Measurements from ENCODE around the gene NRARP. TPM values are rescaled to one million over a fixed set of nuclear protein-coding genes. Genes with fewer than 3 reads are reported as not detected.
A peak's percentile ranks its signal among the peaks of the same experiment; 100 is the strongest.

Gene NRARP
- total RNA-seq, 2 experiments from 2014 or later = 2.1 TPM

- intact Hi-C loops (cut with DNase I, micrococcal nuclease) = no loop called here
- no peaks in the 10 kb centered on the region for H3K36me3 Mint-ChIP-seq (ENCODE audit: low read depth)
- CTCF ChIA-PET = interaction anchor here (0.6 kb wide), 1 partner anchor 338 kb away, joined by 3 read pairs; no protein-coding TSS in a partner anchor
These were observed 18.7 kb upstream of the NRARP start for GRCh38 chr9:137320555-137321384.

GRCh38 chr9:137319739-137320551 lies 17.9 kb upstream of the NRARP start:
- ATAC-seq = no peak
- no peaks in the 10 kb centered on the region for H3K9me3 Mint-ChIP-seq (ENCODE audit: low read depth)
- intact Hi-C loops (cut with DNase I, micrococcal nuclease) = no loop called here
- no peak overlapping the region for H3K27ac Mint-ChIP-seq
- no peaks in the 10 kb centered on the region for H3K36me3 Mint-ChIP-seq (ENCODE audit: low read depth)
- no peaks in the 10 kb centered on the region for H3K4me1 Mint-ChIP-seq
- no peak for DNase-seq
- ChIA-PET CTCF (no interaction called here), POLR2A (no interaction called here)
- H3K27me3 Mint-ChIP-seq = peaks cover 2% of the 10 kb centered on the region
- no peak overlapping the region for H3K4me3 Mint-ChIP-seq

More at GRCh38 chr9:137320555-137321384, 18.7 kb upstream of the NRARP start:
- POLR2A ChIA-PET = no interaction called here
- H3K27ac Mint-ChIP-seq = no peak overlapping the region
- ATAC-seq (peak; percentile 31), DNase-seq (peak; percentile 22)
- H3K4me3 Mint-ChIP-seq = no peak overlapping the region
- H3K4me1 Mint-ChIP-seq = no peaks in the 10 kb centered on the region
- H3K27me3 Mint-ChIP-seq = peaks cover 5% of the 10 kb centered on the region
- H3K9me3 Mint-ChIP-seq (ENCODE audit: low read depth) = no peaks in the 10 kb centered on the region

- Mint-ChIP-seq H3K4me1 (no peaks in the 10 kb centered on the region), H3K4me3 (no peak overlapping the region), H3K9me3 (ENCODE audit: low read depth) (no peaks in the 10 kb centered on the region), H3K27me3 (peaks cover 2% of the 10 kb centered on the region), H3K36me3 (ENCODE audit: low read depth) (no peaks in the 10 kb centered on the region), H3K27ac (no peak overlapping the region)
- DNase-seq (no peak), ATAC-seq (no peak)
- intact Hi-C loops (cut with DNase I, micrococcal nuclease) = no loop called here
- CTCF ChIA-PET = no interaction called here
- POLR2A ChIA-PET = no interaction called here
These were observed 17.1 kb upstream of the NRARP start for GRCh38 chr9:137319011-137319738.

GRCh38 chr9:137318602-137319001 lies 16.5 kb upstream of the NRARP start:
- Mint-ChIP-seq H3K27ac (no peak overlapping the region), H3K9me3 (ENCODE audit: low read depth) (no peaks in the 10 kb centered on the region), H3K4me3 (no peak overlapping the region), H3K27me3 (peaks cover 2% of the 10 kb centered on the region), H3K36me3 (ENCODE audit: low read depth) (no peaks in the 10 kb centered on the region), H3K4me1 (no peaks in the 10 kb centered on the region)
- DNase-seq (no peak), ATAC-seq (no peak)
- ChIA-PET CTCF (interaction anchor here (1.7 kb wide), 1 partner anchor 15 kb away, joined by 4 read pairs; no protein-coding TSS in a partner anchor), POLR2A (no interaction called here)
- intact Hi-C loops (cut with DNase I, micrococcal nuclease) = no loop called here

- no peaks in the 10 kb centered on the region for H3K9me3 Mint-ChIP-seq (ENCODE audit: low read depth)
- intact Hi-C loops (cut with DNase I, micrococcal nuclease) = no loop called here
- peaks cover 2% of the 10 kb centered on the region for H3K27me3 Mint-ChIP-seq
- ChIA-PET CTCF (interaction anchor here (1.7 kb wide), 1 partner anchor 14 kb away, joined by 4 read pairs; no protein-coding TSS in a partner anchor), POLR2A (no interaction called here)
- H3K36me3 Mint-ChIP-seq (ENCODE audit: low read depth) = no peaks in the 10 kb centered on the region
- no peak overlapping the region for H3K4me3 Mint-ChIP-seq
- no peak for DNase-seq
- no peaks in the 10 kb centered on the region for H3K4me1 Mint-ChIP-seq
- no peak for ATAC-seq
- no peak overlapping the region for H3K27ac Mint-ChIP-seq
These were observed 15.8 kb upstream of the NRARP start for GRCh38 chr9:137317718-137318511.

GRCh38 chr9:137317021-137317717 lies 15.1 kb upstream of the NRARP start:
- POLR2A ChIA-PET = no interaction called here
- no peak for ATAC-seq
- CTCF ChIA-PET = interaction anchor here (1.7 kb wide), 1 partner anchor 14 kb away, joined by 4 read pairs; no protein-coding TSS in a partner anchor

GRCh38 chr9:137316012-137316981 lies 14.2 kb upstream of the NRARP start:
- H3K27me3 Mint-ChIP-seq = peaks cover 2% of the 10 kb centered on the region
- peak; percentile 43 for DNase-seq
- intact Hi-C loops (cut with DNase I, micrococcal nuclease) = no loop called here
- ATAC-seq = peak; percentile 44
- no peak overlapping the region for H3K4me3 Mint-ChIP-seq
- no peaks in the 10 kb centered on the region for H3K36me3 Mint-ChIP-seq (ENCODE audit: low read depth)
- POLR2A ChIA-PET = no interaction called here
- H3K27ac Mint-ChIP-seq = no peak overlapping the region
- H3K4me1 Mint-ChIP-seq = no peaks in the 10 kb centered on the region
- no peaks in the 10 kb centered on the region for H3K9me3 Mint-ChIP-seq (ENCODE audit: low read depth)
- CTCF ChIA-PET = no interaction called here

More at GRCh38 chr9:137317021-137317717, 15.1 kb upstream of the NRARP start:
- Mint-ChIP-seq H3K36me3 (ENCODE audit: low read depth) (no peaks in the 10 kb centered on the region), H3K27ac (no peak overlapping the region), H3K4me1 (no peaks in the 10 kb centered on the region), H3K9me3 (ENCODE audit: low read depth) (no peaks in the 10 kb centered on the region), H3K4me3 (no peak overlapping the region), H3K27me3 (peaks cover 2% of the 10 kb centered on the region)
- DNase-seq = no peak
- intact Hi-C loops (cut with DNase I, micrococcal nuclease) = no loop called here

GRCh38 chr9:137315581-137316011 lies 13.5 kb upstream of the NRARP start:
- intact Hi-C loops (cut with DNase I, micrococcal nuclease) = no loop called here
- ATAC-seq = no peak
- Mint-ChIP-seq H3K9me3 (ENCODE audit: low read depth) (no peaks in the 10 kb centered on the region), H3K36me3 (ENCODE audit: low read depth) (no peaks in the 10 kb centered on the region), H3K4me1 (no peaks in the 10 kb centered on the region), H3K27ac (no peak overlapping the region), H3K27me3 (peaks cover 2% of the 10 kb centered on the region), H3K4me3 (no peak overlapping the region)
- POLR2A ChIA-PET = no interaction called here
- CTCF ChIA-PET = no interaction called here
- no peak for DNase-seq

- intact Hi-C loops (cut with DNase I, micrococcal nuclease) = no loop called here
- ChIA-PET CTCF (interaction anchor here (0.6 kb wide), 1 partner anchor 49 kb away, joined by 4 read pairs; no protein-coding TSS in a partner anchor), POLR2A (no interaction called here)
- no peak for ATAC-seq
- no peaks in the 10 kb centered on the region for H3K9me3 Mint-ChIP-seq (ENCODE audit: low read depth)
- no peak overlapping the region for H3K27ac Mint-ChIP-seq
- H3K27me3 Mint-ChIP-seq = peaks cover 2% of the 10 kb centered on the region
- no peak for DNase-seq
- H3K4me3 Mint-ChIP-seq = no peak overlapping the region
- no peaks in the 10 kb centered on the region for H3K4me1 Mint-ChIP-seq
- H3K36me3 Mint-ChIP-seq (ENCODE audit: low read depth) = no peaks in the 10 kb centered on the region
These were observed 12.8 kb upstream of the NRARP start for GRCh38 chr9:137314561-137315560.

Measured in activated CD4-positive, alpha-beta T cell treated with anti-CD3 and anti-CD28 coated beads for 36 hours (primary cell).